NCI-H510A (cell line): ENCODE measurements around the gene CHST8.

Experiments
- DNase-seq: peaks from one replicate; lab custom pipeline; 2025; lab: John Stamatoyannopoulos, UW

CHST8 gene

DNA sequence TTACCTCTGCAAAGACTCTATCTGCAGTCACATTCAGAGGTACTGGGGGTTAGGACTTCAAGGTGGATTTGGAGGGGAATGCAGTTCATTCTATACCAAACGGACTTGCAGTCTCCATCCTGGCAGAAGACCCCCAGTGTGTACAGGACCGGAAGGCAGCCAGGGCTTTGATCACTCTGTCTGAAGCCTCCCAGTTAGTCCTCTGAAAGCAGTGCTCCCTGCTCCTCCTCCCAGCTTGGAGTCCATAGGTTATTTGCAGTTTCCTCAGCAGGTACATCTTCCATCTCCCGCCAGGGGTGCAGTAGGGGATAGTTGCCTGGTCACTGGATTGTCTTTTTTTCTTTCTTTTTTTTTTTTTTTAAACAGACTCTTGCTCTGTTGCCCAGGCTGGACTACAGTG is 96.1 kb downstream of the CHST8 start:
- DNase-seq: no peak

DNA sequence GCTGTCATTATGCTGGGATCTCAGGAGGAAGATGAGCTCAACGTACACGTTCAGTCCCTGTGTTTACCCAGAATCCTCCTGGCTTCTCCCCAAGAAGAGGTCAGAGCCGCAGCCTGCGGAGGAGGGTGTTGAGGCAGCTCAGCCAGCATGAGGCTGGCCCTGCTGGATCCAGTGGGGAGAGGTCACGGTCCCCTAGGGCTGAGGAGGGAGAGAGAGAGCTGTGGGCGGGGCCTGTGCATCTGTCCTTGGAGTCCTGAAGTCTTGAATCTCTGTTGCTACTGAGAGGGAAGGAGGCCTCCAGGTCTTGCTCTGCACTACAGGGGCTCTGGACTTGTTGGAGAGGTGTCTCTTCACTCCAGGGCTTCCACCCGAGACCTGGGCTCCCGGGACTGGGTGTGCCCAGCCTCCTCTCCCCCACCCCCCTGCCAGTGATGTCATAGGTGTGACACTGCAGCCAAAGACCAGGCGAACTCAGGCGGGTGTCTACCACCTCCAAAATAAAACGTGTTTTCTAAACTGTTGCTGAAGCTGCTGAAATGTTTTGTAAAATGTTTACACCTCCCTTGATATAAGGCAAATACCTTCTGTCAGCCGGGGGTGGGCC is 97.0 kb downstream of the CHST8 start:
- DNase-seq: no peak

DNA sequence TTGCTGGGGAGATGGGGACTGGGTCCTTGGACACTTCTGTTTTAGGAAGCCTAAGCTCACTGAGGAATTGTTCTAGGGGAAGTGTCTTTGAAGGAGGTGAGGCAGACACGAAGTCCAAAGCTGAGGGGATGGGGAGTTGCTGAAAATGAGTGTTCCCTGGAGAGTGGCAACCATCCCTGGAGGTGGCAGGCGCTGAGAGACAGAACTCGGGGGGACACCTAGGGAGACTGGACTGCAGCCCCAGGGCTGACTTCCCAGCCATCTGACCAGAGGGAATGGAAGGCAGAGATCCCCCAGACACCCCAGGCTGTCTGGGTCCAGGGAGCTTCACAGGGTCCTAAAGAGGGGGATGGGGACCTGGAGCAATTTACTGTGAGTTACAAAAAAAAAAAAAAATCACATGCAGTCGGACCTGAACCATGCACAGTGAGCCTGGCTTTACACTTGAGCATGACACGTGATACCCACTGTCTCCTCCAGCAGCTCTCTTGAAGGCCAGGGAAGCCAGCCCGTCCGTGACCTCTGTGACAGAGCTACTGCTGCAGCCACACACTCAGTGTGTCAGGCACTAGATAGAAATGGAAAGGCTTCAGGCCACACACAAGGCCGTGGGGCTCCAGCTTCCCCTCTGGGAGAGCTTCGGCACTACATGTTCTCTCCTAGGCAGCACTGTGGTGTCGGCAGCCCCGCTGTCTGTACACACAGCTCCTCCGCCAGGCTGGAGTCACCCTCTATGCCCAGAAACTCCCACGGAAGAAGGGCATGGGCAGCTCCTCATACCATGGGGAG is 97.8 kb downstream of the CHST8 start:
- DNase-seq: no peak

DNA sequence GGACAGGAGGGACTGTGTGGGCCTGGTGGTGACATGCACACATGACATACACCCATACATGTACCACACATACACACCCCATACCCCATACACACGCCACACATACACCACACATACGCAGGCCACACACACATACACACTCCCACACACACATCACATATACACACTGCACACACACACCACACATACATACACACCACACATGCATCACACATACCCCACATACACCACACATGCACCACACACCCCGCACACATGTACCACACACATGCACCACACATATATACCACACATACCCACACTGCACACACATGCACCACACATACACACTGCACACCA is 98.4 kb downstream of the CHST8 start:
- DNase-seq: no peak

DNA sequence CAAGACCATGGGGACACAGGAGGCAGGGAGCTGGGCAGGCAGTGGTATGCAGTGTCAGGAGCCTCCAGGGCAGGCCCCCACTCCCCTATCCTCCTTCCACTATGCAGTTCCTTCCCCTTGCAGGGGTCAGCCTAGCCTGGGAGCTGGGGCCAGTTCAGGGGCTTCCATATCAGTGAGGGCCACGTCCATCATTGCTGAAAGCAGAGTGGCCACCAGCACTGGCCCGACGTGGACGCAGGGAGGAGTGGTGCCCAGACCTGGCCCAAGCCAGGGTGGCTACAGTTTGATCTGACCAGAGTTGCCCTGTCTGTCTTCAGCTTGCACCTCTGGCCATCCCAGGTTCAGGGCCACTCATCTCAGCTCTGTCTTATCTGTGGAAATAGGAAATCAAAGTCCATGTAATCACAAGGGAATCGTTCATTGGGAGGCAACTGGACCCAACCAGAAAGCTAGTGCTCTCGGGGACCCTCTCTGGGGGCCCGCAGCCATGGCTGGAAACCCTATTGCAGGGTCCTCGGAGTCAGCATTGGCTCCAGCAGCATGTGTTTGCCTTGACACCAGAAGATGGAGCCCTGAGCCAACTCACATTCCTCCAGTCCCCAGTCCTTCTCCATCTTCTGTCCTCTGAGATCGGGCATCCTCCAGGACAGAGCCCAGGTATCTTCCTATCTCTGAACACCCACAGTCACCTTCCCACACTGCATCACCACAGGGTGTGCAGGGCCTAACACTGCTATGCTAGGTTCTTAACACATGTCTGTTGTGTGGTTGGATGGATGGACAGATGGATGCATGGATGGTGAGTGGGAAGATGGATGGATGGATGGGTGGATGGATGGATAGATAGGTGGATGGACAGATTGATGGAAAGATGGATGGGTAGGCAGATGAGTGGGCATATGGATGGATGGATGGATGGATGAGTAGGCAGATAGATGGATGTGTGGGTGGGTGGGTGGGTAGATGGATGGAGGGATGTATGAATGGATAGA is 99.2 kb downstream of the CHST8 start:
- DNase-seq: no peak

DNA sequence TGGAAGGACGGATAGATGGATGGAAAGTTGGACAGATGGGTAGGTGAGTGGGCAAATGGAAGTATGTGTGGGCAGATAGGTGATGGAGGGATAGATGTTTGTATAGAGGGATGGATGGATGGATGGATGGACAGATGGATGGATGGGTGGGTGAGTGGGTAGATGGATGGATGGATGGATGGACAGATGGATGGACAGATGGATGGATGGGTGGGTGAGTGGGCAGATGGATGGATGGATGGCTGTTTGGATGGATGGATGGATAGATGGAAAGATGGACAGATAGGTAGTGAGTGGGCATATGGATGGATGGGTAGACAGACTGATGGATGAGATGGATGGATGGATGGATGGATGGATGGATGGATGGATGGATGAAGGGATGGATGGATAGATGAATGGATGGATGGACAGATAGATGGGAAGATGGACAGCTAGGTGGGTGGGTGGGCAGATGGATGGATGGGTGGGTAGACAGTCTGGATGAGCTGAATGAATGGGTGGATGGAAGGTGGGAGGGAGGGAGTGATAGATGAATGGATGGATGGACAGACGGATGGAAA is 100.1 kb downstream of the CHST8 start:
- DNase-seq: no peak

DNA sequence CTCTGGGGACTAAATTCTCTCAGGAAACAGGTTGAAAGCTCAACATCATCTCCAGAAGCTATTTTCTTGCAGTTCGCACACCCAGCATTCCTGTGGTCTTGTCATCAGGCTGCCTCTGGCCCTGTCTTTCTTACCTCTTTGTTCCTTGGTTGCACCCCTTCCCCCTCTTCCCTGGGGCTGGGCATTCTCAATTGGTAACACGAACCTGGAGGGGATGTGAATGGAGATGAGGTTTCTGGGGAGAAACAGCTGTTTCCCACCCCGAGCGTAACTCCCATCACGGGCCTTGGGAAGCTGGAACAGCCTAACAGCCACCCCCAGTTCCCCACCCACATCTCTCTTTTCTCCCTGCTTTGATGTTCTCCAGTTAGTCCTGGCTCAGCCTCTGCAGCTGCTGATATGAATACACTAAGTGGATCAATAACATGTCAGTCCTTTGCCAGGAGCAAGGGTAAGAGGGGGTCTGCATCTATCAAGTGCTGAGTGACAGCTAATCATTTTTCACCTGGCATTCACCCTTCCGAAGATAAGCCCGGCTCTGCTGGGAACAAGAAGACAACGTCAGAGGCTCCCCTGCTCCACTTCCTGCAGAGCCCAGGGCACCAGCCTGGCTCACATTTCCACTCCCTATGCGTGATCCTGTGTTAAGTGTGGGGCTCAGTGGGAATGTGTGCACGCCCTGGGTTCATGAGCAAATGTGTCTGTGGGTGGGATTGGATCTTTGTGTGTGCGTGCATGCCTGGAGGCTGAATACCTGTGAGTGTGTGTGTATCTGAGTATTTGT is 100.9 kb downstream of the CHST8 start:
- no peak for DNase-seq

DNA sequence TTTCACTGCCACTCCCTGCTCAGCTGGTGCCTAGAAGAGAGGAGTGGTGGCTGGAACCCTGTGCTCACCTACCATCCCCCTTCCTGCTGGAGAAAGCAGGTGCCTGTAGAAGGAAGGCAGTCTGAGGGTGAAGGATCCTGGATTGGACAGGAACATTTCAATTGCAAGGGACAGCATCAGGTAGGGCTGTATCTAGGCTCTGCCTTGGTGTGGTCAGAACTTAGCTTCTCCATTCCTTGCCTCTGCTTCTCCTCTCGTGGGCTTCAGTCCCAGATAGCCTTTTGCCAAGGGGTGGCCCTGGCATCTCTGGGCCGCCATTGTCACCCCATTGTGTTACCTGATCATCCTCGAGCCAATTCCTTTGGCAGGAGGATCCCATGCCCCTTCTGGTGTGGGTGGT is 101.8 kb downstream of the CHST8 start:
- no peak for DNase-seq

DNA sequence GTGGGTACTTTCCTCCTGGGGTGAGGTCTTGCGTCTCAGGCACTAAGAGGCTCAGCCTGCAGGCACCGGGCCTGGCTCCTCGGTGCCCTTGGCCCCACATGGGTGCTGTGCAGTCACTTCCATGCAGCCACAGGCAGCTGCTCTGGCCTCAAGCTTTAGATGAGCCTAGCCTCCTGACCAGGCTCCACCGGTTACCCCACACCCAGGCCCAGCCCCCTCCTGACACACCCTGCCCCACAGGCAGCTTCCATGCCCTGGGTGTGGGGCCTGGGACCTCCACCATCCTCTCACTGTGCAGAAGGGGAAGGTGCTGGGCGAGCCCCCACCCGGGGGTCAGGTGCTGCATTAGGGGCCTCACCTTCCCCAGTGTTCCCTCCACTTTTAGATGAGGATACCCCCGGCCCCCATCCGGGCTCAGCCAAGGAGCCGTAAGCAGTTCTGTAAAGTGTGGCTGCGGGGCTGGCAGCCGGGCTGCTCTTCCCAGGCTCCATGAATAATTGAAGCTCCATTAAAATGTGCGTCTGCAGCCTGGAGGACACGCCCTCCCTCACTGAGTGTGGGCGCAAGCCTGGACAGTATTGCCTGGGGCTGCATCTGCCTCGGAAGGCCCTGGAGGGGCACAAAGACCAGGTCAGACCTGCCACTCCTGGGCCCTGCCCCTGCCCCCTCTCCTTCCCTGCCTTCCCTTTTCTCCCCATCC is 102.4 kb downstream of the CHST8 start:
- DNase-seq: no peak

DNA sequence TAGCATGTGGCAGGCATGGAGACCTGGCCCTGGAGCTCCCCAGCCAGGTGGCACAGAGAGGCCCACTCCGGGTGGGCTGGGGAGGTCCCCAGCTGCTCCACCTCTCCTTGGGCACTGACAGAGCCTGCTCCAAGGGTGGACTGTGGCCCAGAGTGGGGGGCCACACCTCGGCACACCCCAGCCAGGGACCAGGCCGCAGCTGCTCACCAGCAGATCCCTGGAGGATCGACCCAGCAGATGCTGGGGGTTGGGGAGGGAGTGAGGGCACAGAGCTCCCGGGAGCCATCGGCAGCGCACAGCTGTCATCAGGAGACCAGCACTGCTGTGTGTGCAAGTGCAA is 102.9 kb downstream of the CHST8 start:
- no peak for DNase-seq

DNA sequence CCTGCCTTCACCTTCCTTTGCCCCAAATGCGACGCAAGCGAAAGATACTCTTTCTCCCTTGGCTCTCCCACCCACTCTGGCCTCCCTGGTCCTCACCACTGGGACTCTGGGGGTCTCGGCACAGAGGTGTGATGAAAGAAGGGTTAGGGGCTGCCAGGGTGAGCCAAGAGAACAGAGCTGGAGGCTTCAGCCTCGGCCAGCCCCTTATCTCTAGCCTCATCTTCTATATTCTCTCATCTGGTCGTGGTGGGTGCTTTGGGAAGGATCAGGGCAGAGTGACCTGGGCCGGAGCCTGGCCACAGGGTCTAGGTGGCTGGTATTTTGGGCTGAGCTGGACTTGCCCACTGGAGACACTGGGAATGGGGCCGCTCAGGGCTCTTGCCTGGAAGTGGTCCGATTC is 103.8 kb downstream of the CHST8 start:
- no peak for DNase-seq

DNA sequence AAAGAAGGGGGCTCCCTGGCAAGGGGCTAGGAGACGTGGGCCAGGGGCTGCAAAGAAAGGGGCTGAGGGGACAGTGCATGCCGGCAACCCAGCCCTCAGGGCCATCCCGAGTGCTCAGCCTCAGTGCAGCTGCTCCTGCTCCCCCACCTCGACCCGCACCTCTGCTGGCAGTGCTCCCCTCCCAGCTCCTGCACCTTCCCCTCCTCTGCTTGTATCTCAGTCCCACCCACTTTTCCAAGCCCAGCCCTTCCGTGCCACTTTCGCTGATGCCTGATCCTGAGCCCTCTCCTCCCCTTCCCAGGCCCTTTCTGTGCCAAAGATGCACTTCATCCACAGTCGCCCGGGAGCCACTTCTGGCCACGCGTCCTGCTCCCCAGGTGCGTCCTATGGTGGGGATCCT is 105.0 kb downstream of the CHST8 start:
- no peak for DNase-seq

DNA sequence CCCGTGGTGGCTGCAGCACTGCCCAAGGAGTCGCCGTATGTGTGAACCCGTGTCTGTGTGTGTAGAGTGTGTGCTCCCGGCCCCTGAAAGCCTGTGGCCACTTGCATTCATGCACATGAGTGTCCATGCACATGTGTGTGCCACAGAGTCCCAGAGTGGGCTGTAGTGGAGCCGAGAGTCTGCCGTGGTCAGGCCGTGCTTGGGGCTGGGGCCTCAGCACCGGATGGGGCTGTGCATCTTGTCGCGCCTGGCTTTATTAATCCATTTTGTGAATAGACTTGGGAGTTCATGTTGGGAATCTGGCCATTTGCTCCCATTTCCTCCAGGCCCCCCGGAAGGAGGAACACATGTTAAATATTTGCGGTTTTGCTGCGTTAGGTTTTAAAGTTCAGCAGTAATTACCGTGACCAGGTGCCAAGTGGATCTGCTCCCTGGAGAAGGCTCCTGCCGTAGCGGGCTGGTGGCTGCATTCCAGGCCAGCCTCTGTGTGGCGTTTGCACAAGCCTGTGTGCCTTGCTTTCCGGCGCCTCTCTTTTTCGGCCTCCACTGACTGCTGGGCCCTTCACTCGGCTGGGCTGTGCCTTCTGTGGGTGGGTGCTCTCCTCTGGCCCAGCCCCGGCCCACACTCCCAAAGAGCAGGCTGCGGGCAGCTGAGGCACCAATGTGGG is 105.7 kb downstream of the CHST8 start:
- DNase-seq: no peak

DNA sequence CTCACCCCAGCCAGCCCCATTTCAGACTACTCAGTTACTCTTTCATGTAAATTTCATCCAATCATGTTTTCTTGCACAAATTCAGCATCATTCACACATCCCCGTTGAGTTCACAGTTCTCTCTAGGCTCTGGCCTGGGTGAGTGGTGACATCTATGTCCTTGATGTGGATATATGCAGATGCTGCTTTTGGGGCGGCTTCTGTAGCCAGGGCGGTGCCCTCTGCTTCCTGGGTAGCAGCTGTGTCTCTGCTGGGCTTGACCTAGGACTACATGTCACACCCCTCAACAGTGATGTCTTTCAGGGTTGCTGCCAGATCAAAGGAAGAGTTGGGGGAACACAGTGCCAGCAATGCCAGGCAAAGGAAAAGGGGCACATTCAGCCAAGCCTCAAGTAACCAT is 106.4 kb downstream of the CHST8 start:
- no peak for DNase-seq

DNA sequence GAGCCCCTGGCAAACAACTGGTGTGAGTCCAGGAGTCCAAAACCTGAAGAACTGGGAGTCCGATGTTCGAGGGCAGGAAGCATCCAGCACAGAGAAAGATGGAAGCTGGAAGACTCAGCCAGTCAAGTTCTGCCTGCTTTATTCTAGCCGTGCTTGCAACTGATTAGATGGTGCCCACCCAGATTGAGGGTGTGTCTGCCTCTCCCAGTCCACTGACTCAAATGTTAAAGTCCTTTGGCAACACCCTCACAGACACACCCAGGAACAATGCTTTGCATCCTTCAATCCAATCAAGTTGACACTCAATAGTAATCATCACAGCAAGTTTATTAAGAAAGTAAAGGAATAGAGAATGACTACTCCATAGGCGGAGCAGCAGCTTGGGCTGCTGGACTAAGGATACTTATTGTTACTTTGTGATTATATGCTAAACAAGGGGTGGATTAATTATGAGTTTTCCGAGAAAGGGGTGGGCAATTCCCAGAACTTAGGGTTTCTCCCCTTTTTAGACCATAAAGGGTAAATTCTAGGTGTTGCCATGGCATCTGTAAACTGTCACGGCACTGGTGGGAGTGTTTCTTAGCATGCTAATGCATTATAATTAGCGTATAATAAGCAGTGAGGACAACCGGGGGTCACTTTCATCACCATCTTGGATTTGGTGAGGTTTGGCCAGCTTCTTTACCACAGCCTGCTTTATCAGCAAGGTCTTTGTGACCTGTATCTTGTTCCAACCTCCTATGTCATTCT is 109.3 kb downstream of the CHST8 start:
- no peak for DNase-seq

DNA sequence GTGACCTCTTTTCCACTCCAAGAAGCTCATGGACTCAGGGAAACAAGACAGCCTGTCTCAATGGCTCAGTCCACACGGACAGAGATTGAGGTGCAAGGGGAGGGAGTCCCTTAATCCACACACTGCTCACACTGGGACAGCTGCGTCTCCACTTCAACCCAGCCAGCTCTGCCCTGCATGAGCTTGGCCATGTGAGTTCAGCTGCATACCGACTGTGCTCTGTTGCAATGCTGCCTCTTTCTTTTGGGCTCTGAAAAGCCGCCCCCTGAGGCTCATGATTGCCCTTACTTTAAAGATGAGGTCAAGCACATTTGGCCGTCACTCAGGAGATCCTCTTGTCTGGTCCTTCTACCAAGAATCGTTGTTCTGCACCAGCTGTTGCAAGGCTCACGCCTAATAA is 110.1 kb downstream of the CHST8 start:
- DNase-seq: no peak

DNA sequence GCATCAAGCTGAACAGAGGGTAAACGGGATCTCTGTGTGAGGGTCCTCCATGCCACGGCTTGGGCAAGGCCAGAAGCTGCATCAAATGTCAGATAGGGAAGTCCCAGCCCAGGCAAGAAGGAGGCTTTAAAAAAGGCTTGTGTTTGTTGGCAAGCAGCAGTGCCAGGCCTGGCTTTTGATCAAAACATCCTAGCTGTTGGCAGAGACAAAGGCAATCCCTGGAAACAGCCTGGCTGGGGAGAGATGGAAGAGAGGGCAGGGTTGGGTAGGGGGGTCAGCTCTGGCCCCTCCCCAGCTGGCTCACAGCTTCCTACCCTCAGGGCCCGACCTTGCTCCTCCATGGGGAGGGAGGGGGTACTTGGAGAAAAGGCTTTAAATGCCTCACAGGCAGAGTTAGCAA is 113.2 kb downstream of the CHST8 start:
- DNase-seq: no peak

DNA sequence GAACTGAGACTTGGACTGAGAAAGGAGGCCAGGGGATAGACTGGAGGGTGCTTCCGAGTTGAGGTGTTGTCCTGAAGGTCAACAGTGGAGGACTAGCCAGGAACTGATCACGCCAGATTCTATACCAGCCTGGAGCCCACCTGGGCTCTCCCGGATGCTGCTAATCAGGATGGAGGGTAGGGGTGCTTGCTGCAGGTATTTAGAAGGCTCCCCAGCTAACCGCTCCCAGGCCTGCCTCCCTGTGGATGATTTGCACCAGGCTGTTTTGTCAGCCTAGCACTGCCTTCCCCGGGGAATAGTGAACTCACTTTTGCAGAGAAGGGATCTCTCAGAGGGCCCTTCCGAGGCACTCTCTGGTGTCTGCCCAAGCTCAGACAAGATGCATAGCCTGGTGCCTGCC is 114.4 kb downstream of the CHST8 start:
- no peak for DNase-seq

DNA sequence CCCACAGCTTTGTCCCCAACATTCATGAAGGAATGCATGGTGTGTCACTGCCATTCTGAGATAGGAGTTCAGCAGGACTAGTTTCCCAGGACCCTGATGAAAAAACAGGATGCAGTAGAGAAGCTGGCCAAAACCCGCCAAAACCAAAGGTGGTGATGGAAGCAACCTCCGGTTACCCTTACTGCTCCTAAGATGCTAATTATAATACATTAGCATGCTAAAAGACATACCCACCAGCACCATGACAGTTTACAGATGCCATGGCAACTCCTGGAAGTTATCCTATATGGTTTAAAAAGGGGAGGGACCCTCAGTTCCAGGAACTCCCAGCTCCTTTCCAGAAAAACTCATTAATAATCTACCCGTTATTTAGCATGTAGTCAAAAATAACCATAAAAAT is 115.0 kb downstream of the CHST8 start:
- no peak for DNase-seq
